CD4-positive, alpha-beta T cell treated with Interleukin-12 subunit alpha and Interleukin-12 subunit beta, for 1 hour (primary cell): ENCODE measurements around the gene RGMA.
"Not testable (repeated sequence)": the region's sequence is repeated elsewhere in the genome, so short reads cannot be mapped to it uniquely, and the experiment has no call there.

ENCODE experiments used
- DNase-seq: peaks from one replicate; pipeline ENCODE4 v3.0.0-alpha.2; 2020

Gene RGMA

GRCh38 chr15:93046120-93046519 is 42.9 kb downstream of the RGMA start:
- no peak for DNase-seq

- no peak for DNase-seq
Measured at GRCh38 chr15:93045191-93045785, 43.7 kb downstream of the RGMA start.

- no peak for DNase-seq
Measured at GRCh38 chr15:93044301-93045190, 44.5 kb downstream of the RGMA start.

- DNase-seq: no peak
Measured at GRCh38 chr15:93043621-93044300, 45.2 kb downstream of the RGMA start.

- no peak for DNase-seq
Measured at GRCh38 chr15:93042691-93043378, 46.2 kb downstream of the RGMA start.

GRCh38 chr15:93042211-93042610 is 46.8 kb downstream of the RGMA start:
- DNase-seq: no peak

- DNase-seq: no peak
Measured at GRCh38 chr15:93041159-93041547, 47.9 kb downstream of the RGMA start.

GRCh38 chr15:93040288-93041158 is 48.5 kb downstream of the RGMA start:
- no peak for DNase-seq

- DNase-seq: not testable (repeated sequence)
Measured at GRCh38 chr15:93039562-93040287, 49.3 kb downstream of the RGMA start.

- DNase-seq: no peak
Measured at GRCh38 chr15:93037820-93038705, 50.9 kb downstream of the RGMA start.

GRCh38 chr15:93036951-93037819 is 51.8 kb downstream of the RGMA start:
- no peak for DNase-seq

- peak; percentile 53 for DNase-seq
Measured at GRCh38 chr15:93035953-93036810, 52.8 kb downstream of the RGMA start.

GRCh38 chr15:93035092-93035915 is 53.7 kb downstream of the RGMA start:
- no peak for DNase-seq

- no peak for DNase-seq
Measured at GRCh38 chr15:93034512-93034911, 54.5 kb downstream of the RGMA start.

GRCh38 chr15:93033434-93034045 is 55.5 kb downstream of the RGMA start:
- DNase-seq: no peak

GRCh38 chr15:93032515-93033206 is 56.4 kb downstream of the RGMA start:
- DNase-seq: not testable (repeated sequence)
